Caco-2 (cell line): ENCODE data around the gene PARP9. TPM values are rescaled to one million over a fixed set of nuclear protein-coding genes. Genes with fewer than 3 reads are reported as not detected.

Experiments
- BruUV-seq: library from RNA; stranded (reverse); fragments of 400-500 nt; replicated peaks from 2 replicates; lab custom pipeline; 2021; lab: Mats Ljungman, UMichigan
- CTCF ChIA-PET: fragments of 300-600 bp; sonication (Branson Sonifier 250); formaldehyde crosslinking; loops from one replicate; lab custom pipeline; 2022; ENCODE audit warnings: antibody characterized with exemption; lab: Charles Lee
- POLR2A ChIA-PET: fragments of 300-600 bp; sonication (Branson Sonifier 250); formaldehyde crosslinking; loops from one replicate; lab custom pipeline; 2022; ENCODE audit warnings: antibody characterized with exemption; lab: Charles Lee
- DNase-seq, 2 experiments: peaks; one replicate each; pipeline versions ENCODE4 v3.0.0 to v3.0.0-alpha.2; 2020 to 2022
- H3K27me3 ChIP-seq: replicated peaks from 2 replicates; pipeline ENCODE4 v1.6.0; 2011; ENCODE audit warnings: low read length; ENCODE audit not compliant: control insufficient read depth, insufficient read depth
- H3K36me3 ChIP-seq: 2 replicates; pipeline ENCODE4 v1.5.1; 2011; ENCODE audit warnings: low read length; ENCODE audit not compliant: control insufficient read depth, insufficient read depth
- H3K4me1 ChIP-seq: fragments of 250-450 bp; sonication (Bioruptor Pico); 2 replicates; pipeline ENCODE4 v1.5.1; 2020; ENCODE audit warnings: mild to moderate bottlenecking
- H3K4me3 ChIP-seq: 2 replicates; pipeline ENCODE4 v1.5.1; 2011; ENCODE audit warnings: low read depth, mild to moderate bottlenecking, control low read depth, low read length
- H3K9me3 ChIP-seq: fragments of 250-450 bp; sonication (Bioruptor Pico); 2 replicates; pipeline ENCODE4 v1.5.1; 2020; ENCODE audit warnings: mild to moderate bottlenecking, moderate library complexity
- H3K27ac Mint-ChIP-seq: one replicate; pipeline ENCODE4 v1.8.0; 2022; ENCODE audit warnings: mixed read lengths; ENCODE audit not compliant: unreplicated experiment
- H3K27me3 Mint-ChIP-seq: one replicate; pipeline ENCODE4 v1.8.0; 2022; ENCODE audit warnings: mixed read lengths; ENCODE audit not compliant: insufficient read depth, unreplicated experiment
- H3K36me3 Mint-ChIP-seq: one replicate; pipeline ENCODE4 v1.8.0; 2022; ENCODE audit warnings: mild to moderate bottlenecking, mixed read lengths; ENCODE audit not compliant: insufficient read depth, unreplicated experiment
- H3K4me1 Mint-ChIP-seq: one replicate; pipeline ENCODE4 v1.8.0; 2022; ENCODE audit warnings: low read depth, mixed read lengths; ENCODE audit not compliant: unreplicated experiment
- H3K4me3 Mint-ChIP-seq: one replicate; pipeline ENCODE4 v1.8.0; 2022; ENCODE audit warnings: mild to moderate bottlenecking, moderate library complexity, mixed read lengths; ENCODE audit not compliant: unreplicated experiment
- H3K9me3 Mint-ChIP-seq: one replicate; pipeline ENCODE4 v1.8.0; 2022; ENCODE audit warnings: mixed read lengths; ENCODE audit not compliant: unreplicated experiment
- intact Hi-C: fragments of 100-400 bp; cut with micrococcal nuclease; formaldehyde crosslinking; loops from one replicate; pipeline ENCODE4 v1.10.0; 2022; ENCODE audit not compliant: unreplicated experiment
- total RNA-seq: library from RNA; stranded (reverse); gene quantifications from 2 replicates; pipeline ENCODE4 v1.2.3, GENCODE V29; 2022
- TF ChIP-seq, protein P1 (sequence below), 2 experiments: fragments of 200-600 bp in 1 of 2; IDR thresholded peaks; 1 replicate in 1 of 2; 2 replicates in 1 of 2; pipeline versions ENCODE4 v1.5.1 to v1.8.0; 2011 to 2022; ENCODE audit warnings: antibody characterized with exemption in 1 of 2, control low read depth in 1 of 2, inconsistent platforms in 1 of 2, low read depth in 1 of 2, low read length in 1 of 2, mild to moderate bottlenecking in 1 of 2, moderate library complexity in 1 of 2; ENCODE audit not compliant: insufficient read depth in 1 of 2, severe bottlenecking in 1 of 2, unreplicated experiment in 1 of 2

Gene PARP9
- total RNA-seq, 1 experiment from 2014 or later: 15.8 TPM

DNA sequence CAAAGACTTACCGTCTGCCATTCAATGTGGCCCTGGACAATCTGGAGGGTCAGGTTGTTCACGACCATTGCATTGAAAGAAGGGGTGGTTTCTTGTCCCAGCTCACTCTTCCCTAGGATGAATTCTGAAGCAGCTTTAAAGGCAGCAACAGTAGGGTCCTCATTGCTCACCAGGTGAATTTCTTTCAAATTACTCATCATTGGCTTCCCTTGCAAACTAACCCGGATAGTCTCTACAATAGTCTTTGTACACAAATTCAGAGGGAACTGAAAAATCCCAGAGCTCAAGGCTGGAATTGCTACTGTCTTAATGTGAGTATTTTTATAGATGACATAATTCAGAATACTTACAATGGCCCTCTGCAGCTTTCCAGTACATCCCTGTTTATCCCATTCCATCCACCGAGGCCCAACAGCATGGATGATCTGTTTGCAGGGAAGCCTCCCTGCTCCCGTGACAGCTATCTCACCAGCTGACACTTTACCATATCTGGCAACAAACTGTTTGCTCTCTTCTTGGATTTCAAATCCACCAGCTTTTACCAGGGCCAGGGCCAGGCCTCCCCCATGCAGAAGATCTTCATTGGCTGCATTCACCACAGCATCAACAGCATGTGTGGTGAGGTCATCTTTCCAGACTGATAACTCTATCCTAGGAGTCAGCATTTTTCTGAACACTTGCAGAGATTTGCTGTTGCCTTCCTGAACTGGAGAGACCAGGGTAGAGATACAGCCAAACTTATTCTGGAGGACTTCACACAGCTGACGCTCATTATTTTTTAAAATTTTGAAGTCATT is 8.6 kb downstream of the PARP9 start:
- ChIA-PET POLR2A (no interaction called here), CTCF (no interaction called here)
- Mint-ChIP-seq H3K27me3 (no peaks in the 10 kb centered on the region), H3K4me1 (no peaks in the 10 kb centered on the region), H3K9me3 (no peaks in the 10 kb centered on the region), H3K36me3 (peaks cover 8% of the 10 kb centered on the region), H3K4me3 (no peak overlapping the region), H3K27ac (no peak overlapping the region)
- H3K4me3 ChIP-seq: no peak overlapping the region
- TF ChIP-seq, protein P1, sequence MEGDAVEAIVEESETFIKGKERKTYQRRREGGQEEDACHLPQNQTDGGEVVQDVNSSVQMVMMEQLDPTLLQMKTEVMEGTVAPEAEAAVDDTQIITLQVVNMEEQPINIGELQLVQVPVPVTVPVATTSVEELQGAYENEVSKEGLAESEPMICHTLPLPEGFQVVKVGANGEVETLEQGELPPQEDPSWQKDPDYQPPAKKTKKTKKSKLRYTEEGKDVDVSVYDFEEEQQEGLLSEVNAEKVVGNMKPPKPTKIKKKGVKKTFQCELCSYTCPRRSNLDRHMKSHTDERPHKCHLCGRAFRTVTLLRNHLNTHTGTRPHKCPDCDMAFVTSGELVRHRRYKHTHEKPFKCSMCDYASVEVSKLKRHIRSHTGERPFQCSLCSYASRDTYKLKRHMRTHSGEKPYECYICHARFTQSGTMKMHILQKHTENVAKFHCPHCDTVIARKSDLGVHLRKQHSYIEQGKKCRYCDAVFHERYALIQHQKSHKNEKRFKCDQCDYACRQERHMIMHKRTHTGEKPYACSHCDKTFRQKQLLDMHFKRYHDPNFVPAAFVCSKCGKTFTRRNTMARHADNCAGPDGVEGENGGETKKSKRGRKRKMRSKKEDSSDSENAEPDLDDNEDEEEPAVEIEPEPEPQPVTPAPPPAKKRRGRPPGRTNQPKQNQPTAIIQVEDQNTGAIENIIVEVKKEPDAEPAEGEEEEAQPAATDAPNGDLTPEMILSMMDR (IDR thresholded peaks at IDR 0.05; ENCODE audit: insufficient read depth in 1 of 2, low read depth in 1 of 2, low read length in 1 of 2, severe bottlenecking in 1 of 2, unreplicated experiment in 1 of 2): no peak
- H3K36me3 ChIP-seq: no peaks in the 10 kb centered on the region; the same call in 1 of the 2 replicates
- intact Hi-C loops: no loop called here
- no peaks in the 10 kb centered on the region for H3K27me3 ChIP-seq
- no peaks in the 10 kb centered on the region for H3K4me1 ChIP-seq
- no peak for DNase-seq
- no peaks in the 10 kb centered on the region for H3K9me3 ChIP-seq
- TSS peak; percentile 27 for BruUV-seq

DNA sequence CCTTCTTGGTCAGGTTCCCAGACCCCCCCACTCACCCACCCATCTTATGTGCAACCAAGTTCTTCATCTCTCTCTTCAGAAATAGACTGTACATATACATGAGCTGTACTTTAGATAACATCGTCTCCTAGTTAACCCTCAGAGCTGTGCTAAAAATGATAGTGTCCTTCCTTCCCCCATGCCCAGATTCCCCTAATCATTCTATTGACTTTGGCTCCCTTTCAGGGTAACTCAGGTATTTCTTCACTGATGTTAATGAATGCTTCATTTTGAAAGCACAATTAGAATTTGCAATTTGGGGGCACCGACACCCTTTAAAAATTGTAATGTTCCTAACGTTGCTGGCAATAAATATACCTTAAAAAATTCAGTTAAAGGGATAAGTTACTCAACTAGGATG is 10.9 kb downstream of the PARP9 start:
- no TSS peak for BruUV-seq
- Histone ChIP-seq H3K27me3 (no peaks in the 10 kb centered on the region), H3K4me3 (no peak overlapping the region), H3K4me1 (no peaks in the 10 kb centered on the region), H3K36me3 (no peaks in the 10 kb centered on the region; the same call in 1 of the 2 replicates), H3K9me3 (no peaks in the 10 kb centered on the region)
- POLR2A ChIA-PET: no interaction called here
- Mint-ChIP-seq H3K36me3 (peaks cover 8% of the 10 kb centered on the region), H3K27ac (no peak overlapping the region), H3K4me3 (no peak overlapping the region), H3K9me3 (no peaks in the 10 kb centered on the region), H3K27me3 (no peaks in the 10 kb centered on the region), H3K4me1 (no peaks in the 10 kb centered on the region)
- intact Hi-C loops: no loop called here
- TF ChIP-seq, protein P1 (IDR thresholded peaks at IDR 0.05; ENCODE audit: insufficient read depth in 1 of 2, low read depth in 1 of 2, low read length in 1 of 2, severe bottlenecking in 1 of 2, unreplicated experiment in 1 of 2): no peak
- no peak for DNase-seq
- CTCF ChIA-PET: no interaction called here

GRCh38 chr3:122548619-122549018 is 15.5 kb downstream of the PARP9 start:
- Histone ChIP-seq H3K36me3 (no peaks in the 10 kb centered on the region), H3K9me3 (no peaks in the 10 kb centered on the region), H3K4me1 (no peaks in the 10 kb centered on the region), H3K27me3 (no peaks in the 10 kb centered on the region), H3K4me3 (no peak overlapping the region)
- Mint-ChIP-seq H3K36me3 (peaks cover 17% of the 10 kb centered on the region), H3K9me3 (no peaks in the 10 kb centered on the region), H3K4me3 (no peak overlapping the region), H3K27me3 (no peaks in the 10 kb centered on the region), H3K27ac (no peak overlapping the region), H3K4me1 (no peaks in the 10 kb centered on the region)
- BruUV-seq: no TSS peak
- TF ChIP-seq, protein P1 (IDR thresholded peaks at IDR 0.05; ENCODE audit: insufficient read depth in 1 of 2, low read depth in 1 of 2, low read length in 1 of 2, severe bottlenecking in 1 of 2, unreplicated experiment in 1 of 2): no peak
- intact Hi-C loops: no loop called here
- ChIA-PET CTCF (interaction anchor here (0.5 kb wide), 1 partner anchor 55 kb away, joined by 4 read pairs; no protein-coding TSS in a partner anchor), POLR2A (no interaction called here)
- no peak for DNase-seq
